Endothelial cell of umbilical vein (primary cell): ENCODE results near the gene EP400. TPM values are rescaled to one million over a fixed set of nuclear protein-coding genes. Genes with fewer than 3 reads are reported as not detected.
A peak's percentile ranks its signal among the peaks of the same experiment; 100 is the strongest.

Experiments used
- Bru-seq: library from RNA; stranded (reverse); fragments of 400-500 nt; gene quantifications from one replicate; lab custom pipeline; 2021; lab: Mats Ljungman, UMichigan
- BruChase-seq, 2 experiments: library from RNA; stranded (reverse); fragments of 400-500 nt; gene quantifications; one replicate each; lab custom pipeline; 2021; lab: Mats Ljungman, UMichigan
- BruUV-seq: library from RNA; stranded (reverse); fragments of 400-500 nt; replicated peaks from 2 replicates; lab custom pipeline; 2021; lab: Mats Ljungman, UMichigan
- CTCF ChIA-PET: fragments of 300-600, 350-600 bp; sonication (Branson Sonifier 250); formaldehyde crosslinking; loops from one replicate; lab custom pipeline; 2021; ENCODE audit warnings: antibody characterized with exemption, inconsistent platforms; lab: Charles Lee
- POLR2A ChIA-PET: fragments of 300-600, 350-600 bp; sonication (Branson Sonifier 250); formaldehyde crosslinking; loops from one replicate; lab custom pipeline; 2021; ENCODE audit warnings: antibody characterized with exemption, inconsistent platforms; lab: Charles Lee
- DNase-seq: peaks from one replicate; pipeline ENCODE4 v3.0.0-alpha.2; 2011; ENCODE audit warnings: low read depth, low spot score
- FAIRE-seq: peaks from 2 replicates; lab custom pipeline; 2011; peaks lifted over from hg19 to GRCh38; lab: Jason Lieb, UNC
- H2AFZ ChIP-seq: 2 replicates; pipeline ENCODE4 v1.6.0; 2012; ENCODE audit warnings: low read depth, low read length, control low read depth, inconsistent platforms
- H3K27ac ChIP-seq: 2 replicates; pipeline ENCODE4 v1.5.1; 2011; ENCODE audit warnings: low read depth, mild to moderate bottlenecking, control low read depth, low read length, moderate library complexity; ENCODE audit not compliant: insufficient read depth
- H3K27me3 ChIP-seq, 2 experiments: 2 replicates each; pipeline versions ENCODE4 v1.6.0 to v1.6.1; 2011; ENCODE audit warnings: low read length in 2 of 2, mixed read lengths in 1 of 2; ENCODE audit not compliant: control insufficient read depth in 2 of 2, insufficient read depth in 2 of 2
- H3K36me3 ChIP-seq, 2 experiments: 2 replicates in 1 of 2; 3 replicates in 1 of 2; pipeline ENCODE4 v1.5.1; 2011; ENCODE audit warnings: low read length in 2 of 2, mild to moderate bottlenecking in 1 of 2, moderate library complexity in 1 of 2; ENCODE audit not compliant: control insufficient read depth in 2 of 2, insufficient read depth in 2 of 2; ENCODE audit errors: extremely low read depth in 1 of 2
- H3K4me1 ChIP-seq: 3 replicates; pipeline ENCODE4 v1.5.1; 2011; ENCODE audit warnings: mild to moderate bottlenecking, low read length; ENCODE audit not compliant: control insufficient read depth, insufficient read depth; ENCODE audit errors: extremely low read depth
- H3K4me2 ChIP-seq: 2 replicates; pipeline ENCODE4 v1.6.1; 2011; ENCODE audit warnings: low read length, control low read depth, mixed read lengths; ENCODE audit not compliant: insufficient read depth
- H3K4me3 ChIP-seq, 3 experiments: fragments of 200-600 bp in 1 of 3; sonication (generic), shearing (Covaris generic) in 1 of 3; replicated peaks in 1 of 3; 2 replicates each; pipeline ENCODE4 v1.5.1; 2011 to 2016; ENCODE audit warnings: control low read depth in 3 of 3, low read length in 3 of 3, mild to moderate bottlenecking in 2 of 3, inconsistent platforms in 1 of 3, low read depth in 1 of 3, moderate library complexity in 1 of 3; ENCODE audit not compliant: insufficient read depth in 1 of 3
- H3K79me2 ChIP-seq: 2 replicates; pipeline ENCODE4 v1.6.0; 2012; ENCODE audit warnings: low read length, inconsistent platforms; ENCODE audit not compliant: control insufficient read depth, insufficient read depth
- H3K9ac ChIP-seq: replicated peaks from 2 replicates; pipeline ENCODE3; 2011; ENCODE audit warnings: low read length, control low read depth; ENCODE audit not compliant: insufficient read depth; ENCODE audit errors: extremely low read depth
- H3K9me1 ChIP-seq: replicated peaks from 3 replicates; pipeline ENCODE4 v1.6.0; 2011; ENCODE audit warnings: mild to moderate bottlenecking, low read length; ENCODE audit not compliant: control insufficient read depth, insufficient read depth; ENCODE audit errors: extremely low read depth
- H3K9me3 ChIP-seq: replicated peaks from 2 replicates; pipeline ENCODE4 v1.5.1; 2012; ENCODE audit warnings: low read length, inconsistent platforms; ENCODE audit not compliant: control insufficient read depth, insufficient read depth
- H4K20me1 ChIP-seq: replicated peaks from 2 replicates; pipeline ENCODE3; 2011; ENCODE audit warnings: mild to moderate bottlenecking, low read length; ENCODE audit not compliant: control insufficient read depth, insufficient read depth; ENCODE audit errors: extremely low read depth
- EZH2 ChIP-seq: IDR thresholded peaks from 2 replicates; pipeline ENCODE4 v1.6.1; 2012; ENCODE audit warnings: borderline replicate concordance, low read depth, mild to moderate bottlenecking, moderate library complexity, low read length, inconsistent platforms; ENCODE audit not compliant: severe bottlenecking
- FOS ChIP-seq: IDR thresholded peaks from 2 replicates; pipeline ENCODE4 v1.6.1; 2011; ENCODE audit warnings: mild to moderate bottlenecking, low read length, moderate library complexity, borderline replicate concordance; ENCODE audit not compliant: insufficient read depth
- GATA2 ChIP-seq: IDR thresholded peaks from 2 replicates; pipeline ENCODE4 v1.7.0; 2011; ENCODE audit warnings: low read depth, mild to moderate bottlenecking, moderate library complexity, mixed read lengths, low read length; ENCODE audit not compliant: insufficient read length, insufficient read depth
- JUN ChIP-seq: IDR thresholded peaks from 2 replicates; pipeline ENCODE4 v1.6.1; 2011; ENCODE audit warnings: borderline replicate concordance, low read depth; ENCODE audit not compliant: insufficient read length, insufficient read depth
- MYC ChIP-seq: IDR thresholded peaks from one replicate; pipeline ENCODE4 v1.6.1; 2011; ENCODE audit warnings: mild to moderate bottlenecking, low read depth, low read length
- POLR2A ChIP-seq: IDR thresholded peaks from 2 replicates; pipeline ENCODE4 v1.6.1; 2012; ENCODE audit warnings: low read depth, mild to moderate bottlenecking, control low read depth, low read length
- POLR2AphosphoS5 ChIP-seq: IDR thresholded peaks from 2 replicates; pipeline ENCODE4 v1.6.1; 2012; ENCODE audit warnings: low read depth, mild to moderate bottlenecking, control low read depth, low read length, moderate library complexity; ENCODE audit not compliant: insufficient read depth
- dilution Hi-C: fragments of 300-500 bp; cut with MboI; formaldehyde crosslinking; loops from one replicate; pipeline ENCODE4 v1.15.0; 2019; ENCODE audit warnings: low sequenced_read_pairs; ENCODE audit not compliant: extremely low pct_ligation_motif_present
- intact Hi-C: fragments of 100-400 bp; cut with micrococcal nuclease; formaldehyde crosslinking; loops from one replicate; pipeline ENCODE4 v1.10.0; 2022
- long read RNA-seq: library from polyadenylated mRNA; stranded (forward); transcript quantifications from one replicate; pipeline ENCODE4 v2.0.0, GENCODE V29; 2021
- polyA minus RNA-seq, 3 experiments: library from RNA; depleted of rRNA, polyadenylated mRNA; stranded (reverse); fragments of >200 nt; gene quantifications; 1 replicate in 1 of 3; 2 replicates in 2 of 3; pipeline ENCODE4 v1.2.3, GENCODE V29; 2011
- polyA plus RNA-seq, 4 experiments: library from polyadenylated mRNA; depleted of rRNA in 3 of 4; stranded (reverse) in 3 of 4; unstranded in 1 of 4; fragments of >200 nt; gene quantifications; 2 replicates each; pipeline versions ENCODE4 v1.2.1 to v1.2.3, GENCODE V29; 2011 to 2012; ENCODE audit warnings: missing spikeins in 1 of 4
- total RNA-seq: library from RNA; stranded (reverse); gene quantifications from 2 replicates; pipeline ENCODE4 v1.2.3, GENCODE V29; 2021
- TF ChIP-seq, protein P1 (sequence below), 2 donors: IDR thresholded peaks; 1 replicate in 1 of 2; 2 replicates in 1 of 2; pipeline ENCODE4 v1.5.1; 2011; ENCODE audit warnings: low read length in 2 of 2, mild to moderate bottlenecking in 2 of 2, moderate library complexity in 2 of 2, control low read depth in 1 of 2, inconsistent platforms in 1 of 2, low read depth in 1 of 2; ENCODE audit not compliant: insufficient read depth in 1 of 2; ENCODE audit errors: extremely low read depth in 1 of 2
- TF ChIP-seq, protein P2 (sequence below): IDR thresholded peaks from 2 replicates; pipeline ENCODE4 v1.6.1; 2011; ENCODE audit not compliant: insufficient read depth, insufficient read length

Gene EP400, protein sequence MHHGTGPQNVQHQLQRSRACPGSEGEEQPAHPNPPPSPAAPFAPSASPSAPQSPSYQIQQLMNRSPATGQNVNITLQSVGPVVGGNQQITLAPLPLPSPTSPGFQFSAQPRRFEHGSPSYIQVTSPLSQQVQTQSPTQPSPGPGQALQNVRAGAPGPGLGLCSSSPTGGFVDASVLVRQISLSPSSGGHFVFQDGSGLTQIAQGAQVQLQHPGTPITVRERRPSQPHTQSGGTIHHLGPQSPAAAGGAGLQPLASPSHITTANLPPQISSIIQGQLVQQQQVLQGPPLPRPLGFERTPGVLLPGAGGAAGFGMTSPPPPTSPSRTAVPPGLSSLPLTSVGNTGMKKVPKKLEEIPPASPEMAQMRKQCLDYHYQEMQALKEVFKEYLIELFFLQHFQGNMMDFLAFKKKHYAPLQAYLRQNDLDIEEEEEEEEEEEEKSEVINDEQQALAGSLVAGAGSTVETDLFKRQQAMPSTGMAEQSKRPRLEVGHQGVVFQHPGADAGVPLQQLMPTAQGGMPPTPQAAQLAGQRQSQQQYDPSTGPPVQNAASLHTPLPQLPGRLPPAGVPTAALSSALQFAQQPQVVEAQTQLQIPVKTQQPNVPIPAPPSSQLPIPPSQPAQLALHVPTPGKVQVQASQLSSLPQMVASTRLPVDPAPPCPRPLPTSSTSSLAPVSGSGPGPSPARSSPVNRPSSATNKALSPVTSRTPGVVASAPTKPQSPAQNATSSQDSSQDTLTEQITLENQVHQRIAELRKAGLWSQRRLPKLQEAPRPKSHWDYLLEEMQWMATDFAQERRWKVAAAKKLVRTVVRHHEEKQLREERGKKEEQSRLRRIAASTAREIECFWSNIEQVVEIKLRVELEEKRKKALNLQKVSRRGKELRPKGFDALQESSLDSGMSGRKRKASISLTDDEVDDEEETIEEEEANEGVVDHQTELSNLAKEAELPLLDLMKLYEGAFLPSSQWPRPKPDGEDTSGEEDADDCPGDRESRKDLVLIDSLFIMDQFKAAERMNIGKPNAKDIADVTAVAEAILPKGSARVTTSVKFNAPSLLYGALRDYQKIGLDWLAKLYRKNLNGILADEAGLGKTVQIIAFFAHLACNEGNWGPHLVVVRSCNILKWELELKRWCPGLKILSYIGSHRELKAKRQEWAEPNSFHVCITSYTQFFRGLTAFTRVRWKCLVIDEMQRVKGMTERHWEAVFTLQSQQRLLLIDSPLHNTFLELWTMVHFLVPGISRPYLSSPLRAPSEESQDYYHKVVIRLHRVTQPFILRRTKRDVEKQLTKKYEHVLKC (N-terminal part only)
- total RNA-seq (57.3 and 57.7 TPM in 2 replicates), polyA plus RNA-seq (7.5 and 9.0 TPM in 2 replicates), polyA minus RNA-seq (27.4 and 28.0 TPM in 2 replicates), Bru-seq, nascent RNA (percentile 77 among the genes with signal in this experiment), BruChase-seq, experiment 1, labeled RNA remaining after a 6-hour chase (percentile 87 among the genes with signal in this experiment), BruChase-seq, experiment 2, labeled RNA remaining after a 2-hour chase (percentile 89 among the genes with signal in this experiment)
- 11.3 and 12.5 TPM in 2 replicates for polyA plus RNA-seq (2011; cell fraction: cytosol; rRNA removed)
- 40.5 and 41.9 TPM in 2 replicates for polyA plus RNA-seq (2011; cell fraction: nucleus; rRNA removed)
- polyA plus RNA-seq (2012), result 29.5 and 31.8 TPM in 2 replicates
- polyA minus RNA-seq (2011; cell fraction: cytosol; rRNA and poly(A)+ RNA removed), result 8.7 TPM
- polyA minus RNA-seq (2011; cell fraction: nucleus; rRNA and poly(A)+ RNA removed), result 33.7 and 36.9 TPM in 2 replicates
- long read RNA-seq, full-length matches to known transcripts, result 2 of 18 reads
- long read RNA-seq, partial matches to known transcripts, result 8 of 18 reads
- long read RNA-seq, other reads (novel, unspliced or antisense), result 8 of 18 reads

DNA sequence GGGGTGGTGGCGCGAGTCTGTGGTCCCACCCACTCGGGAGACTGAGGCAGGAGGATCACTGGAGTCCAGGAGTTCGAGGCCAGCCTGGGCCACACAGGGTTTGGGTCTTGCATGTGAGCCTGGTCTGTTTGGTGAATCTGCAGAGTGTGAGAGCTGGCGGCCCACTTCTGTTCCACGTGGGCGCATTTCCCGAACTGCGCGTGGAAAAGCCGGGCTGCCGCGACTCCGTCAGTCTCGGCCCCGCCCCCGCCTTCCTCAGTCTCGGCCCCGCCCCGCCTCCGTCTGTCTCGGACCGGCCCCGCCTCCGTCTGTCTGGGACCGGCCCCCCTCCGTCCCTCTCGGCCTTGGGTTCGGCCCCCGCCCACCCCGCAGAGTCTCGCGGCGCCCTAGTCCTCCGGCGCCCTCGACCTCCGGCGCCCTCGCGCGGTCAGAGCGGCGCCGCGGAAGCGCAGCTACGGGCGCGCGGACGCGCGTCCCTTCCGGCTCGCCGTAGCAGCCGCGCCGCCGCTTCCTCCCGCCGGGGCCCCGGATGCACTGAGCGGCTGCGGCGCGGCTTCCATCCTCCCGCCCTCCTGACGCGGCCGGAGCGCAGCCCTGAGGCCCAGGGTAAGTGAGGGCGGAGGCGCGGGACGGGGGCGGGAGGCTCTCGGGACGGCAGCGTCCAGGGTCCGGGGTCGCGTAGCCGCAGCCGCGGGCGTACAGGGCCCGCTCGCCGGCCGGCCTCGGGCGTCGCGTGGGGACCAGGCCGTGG, at the start of gene EP400:
Gene EP400, plus strand, starts transcription at position 512 of the 751 bp plus-strand sequence. CDS start 10,678 bp downstream, outside the sequence.
- H4K20me1 ChIP-seq, result no peaks in the 10 kb centered on the region
- BruUV-seq, result no TSS peak
- peaks cover 0 to 2% of the 10 kb centered on the region in 2 experiments for H3K36me3 ChIP-seq
- DNase-seq (peak; percentile 92), FAIRE-seq (peak; percentile 90)
- no peaks in the 10 kb centered on the region for H3K27me3 ChIP-seq
- peak within 1 kb of the TSS; percentile 96 for H2AFZ ChIP-seq
- peak within 1 kb of the TSS; percentile 83 for H3K4me2 ChIP-seq
- H3K4me3 ChIP-seq, result peak within 1 kb of the TSS; percentile 50 to 82 (median 77)
- TF ChIP-seq MYC (no peak), EZH2 (no peak), FOS (no peak), GATA2 (no peak), POLR2A (peak; percentile 69), POLR2AphosphoS5 (peak; percentile 96), JUN (no peak)
- TF ChIP-seq, protein P1, sequence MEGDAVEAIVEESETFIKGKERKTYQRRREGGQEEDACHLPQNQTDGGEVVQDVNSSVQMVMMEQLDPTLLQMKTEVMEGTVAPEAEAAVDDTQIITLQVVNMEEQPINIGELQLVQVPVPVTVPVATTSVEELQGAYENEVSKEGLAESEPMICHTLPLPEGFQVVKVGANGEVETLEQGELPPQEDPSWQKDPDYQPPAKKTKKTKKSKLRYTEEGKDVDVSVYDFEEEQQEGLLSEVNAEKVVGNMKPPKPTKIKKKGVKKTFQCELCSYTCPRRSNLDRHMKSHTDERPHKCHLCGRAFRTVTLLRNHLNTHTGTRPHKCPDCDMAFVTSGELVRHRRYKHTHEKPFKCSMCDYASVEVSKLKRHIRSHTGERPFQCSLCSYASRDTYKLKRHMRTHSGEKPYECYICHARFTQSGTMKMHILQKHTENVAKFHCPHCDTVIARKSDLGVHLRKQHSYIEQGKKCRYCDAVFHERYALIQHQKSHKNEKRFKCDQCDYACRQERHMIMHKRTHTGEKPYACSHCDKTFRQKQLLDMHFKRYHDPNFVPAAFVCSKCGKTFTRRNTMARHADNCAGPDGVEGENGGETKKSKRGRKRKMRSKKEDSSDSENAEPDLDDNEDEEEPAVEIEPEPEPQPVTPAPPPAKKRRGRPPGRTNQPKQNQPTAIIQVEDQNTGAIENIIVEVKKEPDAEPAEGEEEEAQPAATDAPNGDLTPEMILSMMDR (IDR thresholded peaks at IDR 0.05; ENCODE audit: extremely low read depth in 1 of 2, insufficient read depth in 1 of 2, low read depth in 1 of 2, low read length in 2 of 2), result peak; percentile 21 to 27
- TF ChIP-seq, protein P2, sequence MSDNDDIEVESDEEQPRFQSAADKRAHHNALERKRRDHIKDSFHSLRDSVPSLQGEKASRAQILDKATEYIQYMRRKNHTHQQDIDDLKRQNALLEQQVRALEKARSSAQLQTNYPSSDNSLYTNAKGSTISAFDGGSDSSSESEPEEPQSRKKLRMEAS, result peak; percentile 27
- intact Hi-C loops, result loop anchor here (1.0 to 5.0 kb wide), 7 partner anchors 20 to 1077 kb away; partner anchors contain the start of genes PUS1, RAN and SFSWAP
- H3K79me2 ChIP-seq, result peaks cover 43% of the 10 kb centered on the region
- no peaks in the 10 kb centered on the region for H3K9me3 ChIP-seq
- H3K9me1 ChIP-seq, result no peaks in the 10 kb centered on the region
- H3K4me1 ChIP-seq, result peaks cover 5% of the 10 kb centered on the region
- ChIA-PET POLR2A (interaction anchor here (0.6 to 0.8 kb wide), 3 partner anchors 439 to 950 kb away, joined by 3 to 7 read pairs (median 4); partner anchors contain the start of gene GOLGA3), CTCF (interaction anchor here (1.0 to 1.5 kb wide), 4 partner anchors 13 to 113 kb away, joined by 4 to 6 read pairs (median 4); no protein-coding TSS in a partner anchor)
- H3K9ac ChIP-seq, result peak within 1 kb of the TSS; percentile 94
- peak within 1 kb of the TSS; percentile 82 for H3K27ac ChIP-seq
- dilution Hi-C loops, result no loop called here
